HEK293T (cell line): ENCODE data around the gene ZC3H7B.

Experiments
- CTCF ChIA-PET: fragments of 350-600 bp; formaldehyde crosslinking; extraction: SDS; loops from one replicate; lab custom pipeline; 2021; ENCODE audit warnings: antibody characterized with exemption, inconsistent platforms; lab: Yijun Ruan, JAX
- POLR2A ChIA-PET: fragments of 350-600 bp; formaldehyde crosslinking; extraction: SDS; loops from one replicate; lab custom pipeline; 2020; ENCODE audit warnings: antibody characterized with exemption, inconsistent platforms; lab: Yijun Ruan, JAX
- DNase-seq: peaks from one replicate; pipeline ENCODE4 v3.0.0; 2012; ENCODE audit warnings: mixed read lengths; ENCODE audit errors: extremely low spot score
- ARNT ChIP-seq: fragments of 450-650 bp; IDR thresholded peaks from 2 replicates; pipeline ENCODE4 v1.6.1; 2017; ENCODE audit warnings: mild to moderate bottlenecking
- BHLHE40 ChIP-seq: fragments of 450-650 bp; IDR thresholded peaks from 2 replicates; pipeline ENCODE4 v1.6.1; 2016; ENCODE audit warnings: mild to moderate bottlenecking, moderate library complexity, borderline replicate concordance
- CTBP1 ChIP-seq: fragments of 450-650 bp; IDR thresholded peaks from 2 replicates; pipeline ENCODE4 v1.6.1; 2016; ENCODE audit warnings: borderline replicate concordance
- ELF4 ChIP-seq: fragments of 450-650 bp; IDR thresholded peaks from 2 replicates; pipeline ENCODE4 v1.6.1; 2017; ENCODE audit warnings: antibody characterized with exemption
- FOXA1 ChIP-seq: fragments of 450-650 bp; IDR thresholded peaks from 2 replicates; pipeline ENCODE4 v1.6.1; 2016; ENCODE audit warnings: mild to moderate bottlenecking
- FOXK2 ChIP-seq: fragments of 450-650 bp; IDR thresholded peaks from 2 replicates; pipeline ENCODE4 v1.6.1; 2016; ENCODE audit warnings: mild to moderate bottlenecking
- FOXM1 ChIP-seq: fragments of 450-650 bp; IDR thresholded peaks from 2 replicates; pipeline ENCODE4 v1.6.1; 2017; ENCODE audit warnings: mild to moderate bottlenecking, borderline replicate concordance
- HDGF ChIP-seq: fragments of 450-650 bp; IDR thresholded peaks from 2 replicates; pipeline ENCODE4 v1.6.1; 2017; ENCODE audit warnings: antibody characterized with exemption, borderline replicate concordance
- L3MBTL2 ChIP-seq: fragments of 450-650 bp; conservative IDR thresholded peaks from 2 replicates; pipeline ENCODE4 v1.6.1; 2016; ENCODE audit warnings: mild to moderate bottlenecking
- LEF1 ChIP-seq: fragments of 450-650 bp; IDR thresholded peaks from 2 replicates; pipeline ENCODE4 v1.6.1; 2017; ENCODE audit warnings: mild to moderate bottlenecking, borderline replicate concordance
- NFRKB ChIP-seq: fragments of 450-650 bp; IDR thresholded peaks from 2 replicates; pipeline ENCODE4 v1.6.1; 2016; ENCODE audit warnings: mild to moderate bottlenecking, moderate library complexity
- SP1 ChIP-seq: fragments of 450-650 bp; IDR thresholded peaks from 2 replicates; pipeline ENCODE4 v1.6.1; 2017
- SUZ12 ChIP-seq: fragments of 450-650 bp; IDR thresholded peaks from 2 replicates; pipeline ENCODE4 v1.6.1; 2016; ENCODE audit warnings: mild to moderate bottlenecking
- TARDBP ChIP-seq: fragments of 450-650 bp; IDR thresholded peaks from 2 replicates; pipeline ENCODE4 v1.6.1; 2016
- ZNF384 ChIP-seq: fragments of 450-650 bp; IDR thresholded peaks from 2 replicates; pipeline ENCODE4 v1.6.1; 2016
- TF ChIP-seq, protein P1 (sequence below): fragments of 450-650 bp; IDR thresholded peaks from 2 replicates; pipeline ENCODE4 v1.6.1; 2016

Gene ZC3H7B

GRCh38 chr22:41302811-41303210 lies 1.5 kb downstream of the ZC3H7B start:
- ChIA-PET POLR2A (interaction anchor here (1.9 to 2.5 kb wide), 2 partner anchors 17 to 78 kb away, joined by 8 to 19 read pairs; partner anchors contain the start of genes RANGAP1 and TEF), CTCF (no interaction called here)
- DNase-seq: no peak
- TF ChIP-seq HDGF: no peak
- no peak for TF ChIP-seq SUZ12
- TF ChIP-seq FOXM1: no peak
- TF ChIP-seq FOXK2: no peak

DNA sequence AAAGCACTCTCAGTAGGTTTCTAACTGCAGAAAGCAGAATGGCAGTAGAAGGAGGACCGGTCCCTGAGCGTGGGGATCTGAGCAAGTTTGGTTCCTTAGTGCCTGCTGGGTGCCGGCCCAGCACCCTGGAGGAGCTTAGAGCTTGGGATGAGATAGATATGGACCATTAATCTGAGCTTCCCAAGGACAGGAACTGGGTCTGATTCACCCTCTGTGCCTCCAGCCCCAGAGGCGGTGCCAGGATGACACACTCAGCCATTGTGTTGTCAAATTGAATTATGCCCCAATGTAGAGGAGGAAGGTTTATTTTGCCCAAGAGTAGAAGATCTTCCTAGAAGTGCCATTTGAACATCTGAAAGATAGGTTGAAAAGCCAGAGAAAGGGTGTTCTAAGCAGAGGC lies 4.3 kb downstream of the ZC3H7B start:
- no peak for TF ChIP-seq CTBP1
- TF ChIP-seq, protein P1, sequence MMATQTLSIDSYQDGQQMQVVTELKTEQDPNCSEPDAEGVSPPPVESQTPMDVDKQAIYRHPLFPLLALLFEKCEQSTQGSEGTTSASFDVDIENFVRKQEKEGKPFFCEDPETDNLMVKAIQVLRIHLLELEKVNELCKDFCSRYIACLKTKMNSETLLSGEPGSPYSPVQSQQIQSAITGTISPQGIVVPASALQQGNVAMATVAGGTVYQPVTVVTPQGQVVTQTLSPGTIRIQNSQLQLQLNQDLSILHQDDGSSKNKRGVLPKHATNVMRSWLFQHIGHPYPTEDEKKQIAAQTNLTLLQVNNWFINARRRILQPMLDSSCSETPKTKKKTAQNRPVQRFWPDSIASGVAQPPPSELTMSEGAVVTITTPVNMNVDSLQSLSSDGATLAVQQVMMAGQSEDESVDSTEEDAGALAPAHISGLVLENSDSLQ: no peak
- no peak for TF ChIP-seq HDGF
- no peak for TF ChIP-seq LEF1
- no peak for TF ChIP-seq ELF4
- no peak for TF ChIP-seq FOXM1
- no peak for TF ChIP-seq FOXA1
- no peak for TF ChIP-seq TARDBP
- TF ChIP-seq FOXK2: no peak
- ChIA-PET CTCF (no interaction called here), POLR2A (no interaction called here)
- no peak for DNase-seq

GRCh38 chr22:41308054-41308453 lies 6.7 kb downstream of the ZC3H7B start:
- POLR2A ChIA-PET: interaction anchor here (1.2 to 1.6 kb wide), 2 partner anchors 22 to 74 kb away, joined by 3 to 7 read pairs; partner anchors contain the start of genes RANGAP1 and TEF
- DNase-seq: no peak
- CTCF ChIA-PET: no interaction called here
- TF ChIP-seq NFRKB: no peak
- no peak for TF ChIP-seq BHLHE40
- TF ChIP-seq FOXM1: no peak
- no peak for TF ChIP-seq CTBP1
- TF ChIP-seq ARNT: no peak
- no peak for TF ChIP-seq FOXK2
- TF ChIP-seq, protein P1: no peak
- no peak for TF ChIP-seq ZNF384
- TF ChIP-seq HDGF: no peak
- no peak for TF ChIP-seq L3MBTL2
- no peak for TF ChIP-seq ELF4
- TF ChIP-seq LEF1: no peak
- no peak for TF ChIP-seq SP1
- no peak for TF ChIP-seq TARDBP
- TF ChIP-seq FOXA1: no peak
- no peak for TF ChIP-seq SUZ12

DNA sequence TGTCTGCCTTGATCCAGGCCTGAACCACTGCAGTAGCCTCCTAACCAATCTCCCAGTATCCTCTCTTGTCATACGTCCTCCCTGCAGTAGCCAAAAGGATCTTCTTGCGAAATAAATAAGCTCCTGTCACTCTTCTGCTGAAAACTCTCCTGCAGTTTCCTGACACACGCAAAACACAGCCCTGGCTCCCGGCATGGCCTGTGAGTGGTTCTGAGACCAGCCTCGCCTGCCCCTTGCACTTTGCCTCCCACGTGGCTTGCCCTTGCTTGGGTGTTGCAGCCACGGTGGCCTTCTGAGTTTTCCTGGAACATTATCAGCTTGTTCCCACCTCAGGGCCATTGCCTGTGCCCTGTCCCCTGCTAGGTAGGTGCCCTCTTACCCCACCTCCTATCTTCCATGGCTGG lies 7.2 kb downstream of the ZC3H7B start:
- TF ChIP-seq ZNF384 (no peak), BHLHE40 (no peak), TARDBP (no peak), ELF4 (no peak), ARNT (no peak), SP1 (no peak), FOXA1 (no peak), FOXK2 (no peak), HDGF (no peak)
- ChIA-PET POLR2A (interaction anchor here (1.2 kb wide), 1 partner anchor 74 kb away, joined by 3 read pairs; the partner anchor contains the start of gene TEF), CTCF (no interaction called here)
- DNase-seq: no peak

DNA sequence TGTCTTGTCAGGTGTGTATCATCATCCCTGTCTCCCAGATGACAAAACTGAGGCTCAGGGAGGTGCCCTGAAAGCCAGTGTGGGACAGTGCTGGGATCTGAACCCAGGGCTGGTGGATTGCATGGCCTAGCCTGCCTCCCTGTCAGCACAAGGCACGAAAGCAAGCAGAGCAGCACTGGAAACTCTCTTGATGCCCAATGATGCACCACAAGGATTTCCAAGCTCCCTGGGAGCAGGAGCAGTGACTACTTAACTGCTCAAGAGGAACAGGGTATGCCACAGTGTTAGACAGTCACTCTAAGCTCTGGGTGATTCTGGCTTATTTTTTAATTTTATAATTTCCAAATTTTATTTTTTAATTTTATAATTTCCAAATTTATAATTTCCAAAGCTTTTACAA lies 9.0 kb downstream of the ZC3H7B start:
- ChIA-PET POLR2A (interaction anchor here (1.3 kb wide), 1 partner anchor 24 kb away, joined by 6 read pairs; the partner anchor contains the start of gene RANGAP1), CTCF (no interaction called here)
- DNase-seq: no peak
- TF ChIP-seq NFRKB (no peak), FOXK2 (no peak), BHLHE40 (no peak), SUZ12 (no peak), FOXM1 (no peak), L3MBTL2 (no peak), ZNF384 (no peak), FOXA1 (no peak), SP1 (no peak), ARNT (no peak), TARDBP (no peak), HDGF (no peak), CTBP1 (no peak), LEF1 (no peak), ELF4 (no peak)
- TF ChIP-seq, protein P1: no peak

GRCh38 chr22:41311487-41311886 lies 10.2 kb downstream of the ZC3H7B start:
- TF ChIP-seq NFRKB (no peak), SUZ12 (no peak), ZNF384 (no peak), FOXA1 (no peak), TARDBP (no peak), SP1 (no peak)
- DNase-seq: no peak
- CTCF ChIA-PET: interaction anchor here (0.6 kb wide), 1 partner anchor 104 kb away, joined by 7 read pairs; no protein-coding TSS in a partner anchor
- POLR2A ChIA-PET: interaction anchor here (1.0 to 1.5 kb wide), 2 partner anchors 25 to 69 kb away, joined by 4 to 7 read pairs; partner anchors contain the start of gene RANGAP1

DNA sequence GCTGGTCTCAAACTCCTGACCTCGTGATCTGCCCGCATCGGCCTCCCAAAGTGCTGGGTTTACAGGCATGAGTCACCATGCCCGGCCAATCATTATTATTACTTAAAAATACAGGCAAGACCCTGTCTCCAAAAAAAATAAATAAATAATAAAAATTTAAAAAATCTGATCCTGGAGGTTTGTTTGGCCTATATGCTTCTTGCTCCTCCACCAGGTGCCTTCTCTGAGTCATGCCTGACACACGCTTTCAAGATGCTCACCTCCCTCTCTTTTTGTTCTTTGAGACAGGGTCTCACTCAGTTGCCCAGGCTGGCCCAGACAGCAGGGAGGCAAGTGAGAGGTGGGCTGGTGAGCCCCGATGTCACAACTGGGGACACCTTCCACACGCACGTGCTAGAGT lies 13.5 kb downstream of the ZC3H7B start:
- CTCF ChIA-PET: no interaction called here
- POLR2A ChIA-PET: no interaction called here
- no peak for TF ChIP-seq NFRKB
- TF ChIP-seq CTBP1: no peak
- TF ChIP-seq FOXK2: no peak
- TF ChIP-seq FOXM1: no peak
- no peak for TF ChIP-seq ZNF384
- no peak for TF ChIP-seq HDGF
- no peak for TF ChIP-seq SP1
- TF ChIP-seq, protein P1: no peak
- TF ChIP-seq LEF1: no peak
- no peak for TF ChIP-seq ELF4
- no peak for DNase-seq
